SK-N-MC (cell line): ENCODE measurements around the gene ADD3.

ENCODE experiments used
- DNase-seq: peaks from one replicate; pipeline ENCODE4 v3.0.0-alpha.2; 2011; ENCODE audit warnings: low read depth, low spot score
- H3K27ac ChIP-seq: fragments of 200-600 bp; sonication (generic); 2 replicates; pipeline ENCODE4 v1.5.1; 2016; ENCODE audit warnings: mixed run types
- H3K36me3 ChIP-seq: fragments of 200-600 bp; sonication (generic); 2 replicates; pipeline ENCODE4 v1.6.1; 2017; ENCODE audit warnings: antibody characterized with exemption, low read length, mixed read lengths; ENCODE audit not compliant: insufficient read depth
- H3K4me3 ChIP-seq: fragments of 200-600 bp; sonication (generic); 2 replicates; pipeline ENCODE4 v1.5.1; 2016
- H3K9ac ChIP-seq: fragments of 200-600 bp; sonication (generic); 2 replicates; pipeline ENCODE4 v1.8.0; 2017; ENCODE audit warnings: mixed run types, mixed read lengths; ENCODE audit not compliant: insufficient read length
- H3K9me3 ChIP-seq: fragments of 200-600 bp; sonication (generic); 2 replicates; pipeline ENCODE4 v1.6.1; 2017; ENCODE audit warnings: low read depth, mild to moderate bottlenecking, antibody characterized with exemption, low read length, moderate library complexity, mixed read lengths
- EZH2 ChIP-seq: fragments of 200-600 bp; sonication (generic); IDR thresholded peaks from one replicate; pipeline ENCODE4 v1.6.1; 2017; ENCODE audit warnings: antibody characterized with exemption
- FOXP2 ChIP-seq: optimal IDR thresholded peaks from 2 replicates; pipeline ENCODE3; 2011; ENCODE audit warnings: mild to moderate bottlenecking, moderate library complexity; ENCODE audit not compliant: insufficient read depth; ENCODE audit errors: extremely low read length, control extremely low read depth
- POLR2AphosphoS5 ChIP-seq: IDR thresholded peaks from 2 replicates; pipeline ENCODE4 v1.6.1; 2012; ENCODE audit warnings: mild to moderate bottlenecking, low read depth, low read length, borderline replicate concordance

Gene ADD3

GRCh38 chr10:110083884-110084283 lies 76.1 kb downstream of the ADD3 start:
- H3K4me3 ChIP-seq = peak overlapping the region; percentile 53
- no peaks in the 10 kb centered on the region for H3K36me3 ChIP-seq
- peak overlapping the region; percentile 98 for H3K27ac ChIP-seq
- peak; percentile 48 for DNase-seq
- TF ChIP-seq EZH2 = no peak
- TF ChIP-seq POLR2AphosphoS5 = no peak
- no peak for TF ChIP-seq FOXP2
- no peaks in the 10 kb centered on the region for H3K9me3 ChIP-seq
- peak overlapping the region; percentile 41 for H3K9ac ChIP-seq

DNA sequence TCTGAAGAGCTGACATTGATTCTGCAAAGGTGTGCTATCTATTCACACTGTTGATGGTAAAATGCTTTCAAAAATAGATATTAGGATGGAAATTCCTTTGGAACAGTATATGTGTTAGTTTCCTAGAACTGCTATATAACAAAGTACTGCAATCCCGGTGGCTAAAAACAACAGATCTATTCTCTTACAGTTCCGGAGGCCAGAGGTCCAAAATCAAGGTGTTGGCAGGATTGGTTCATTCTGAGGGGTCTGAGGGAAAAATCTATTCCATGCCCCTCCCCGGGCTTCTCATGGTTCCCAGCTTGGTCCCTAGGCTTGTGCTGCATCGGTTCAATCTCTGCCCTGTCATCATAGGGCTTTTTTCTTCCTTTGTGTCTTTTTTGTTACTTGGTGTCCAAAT lies 79.9 kb downstream of the ADD3 start:
- Histone ChIP-seq H3K9me3 (no peaks in the 10 kb centered on the region), H3K27ac (no peak overlapping the region), H3K4me3 (no peak overlapping the region), H3K9ac (no peak overlapping the region), H3K36me3 (no peaks in the 10 kb centered on the region)
- DNase-seq = no peak
- TF ChIP-seq EZH2 (no peak), FOXP2 (no peak), POLR2AphosphoS5 (no peak)

- no peak overlapping the region for H3K4me3 ChIP-seq
- no peaks in the 10 kb centered on the region for H3K9me3 ChIP-seq
- DNase-seq = no peak
- H3K36me3 ChIP-seq = no peaks in the 10 kb centered on the region
- no peak overlapping the region for H3K27ac ChIP-seq
- H3K9ac ChIP-seq = no peak overlapping the region
- TF ChIP-seq FOXP2 (no peak), EZH2 (no peak), POLR2AphosphoS5 (no peak)
Observed at GRCh38 chr10:110088367-110089104, 80.8 kb downstream of the ADD3 start.

DNA sequence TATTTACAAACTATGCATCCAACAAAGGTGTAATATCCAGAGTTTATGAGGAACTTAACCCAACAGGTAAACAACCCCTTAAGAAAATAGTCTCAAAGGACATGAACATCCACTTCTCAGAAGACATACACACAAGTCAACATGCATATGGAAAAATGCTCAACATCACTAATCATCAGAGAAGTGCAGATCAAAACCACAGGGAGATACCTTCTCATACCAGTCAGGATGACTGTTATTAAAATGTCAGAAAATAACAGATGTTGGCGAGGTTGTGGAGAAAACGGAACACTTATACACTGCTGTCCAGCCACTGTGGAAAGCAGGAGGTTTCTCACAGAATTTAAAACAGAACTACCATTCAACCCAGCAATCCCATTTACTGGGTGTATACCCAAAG lies 84.0 kb downstream of the ADD3 start:
- TF ChIP-seq POLR2AphosphoS5 (no peak), EZH2 (no peak), FOXP2 (no peak)
- no peak overlapping the region for H3K9ac ChIP-seq
- H3K27ac ChIP-seq = no peak overlapping the region
- H3K9me3 ChIP-seq = no peaks in the 10 kb centered on the region
- DNase-seq = no peak
- no peak overlapping the region for H3K4me3 ChIP-seq
- H3K36me3 ChIP-seq = no peaks in the 10 kb centered on the region

DNA sequence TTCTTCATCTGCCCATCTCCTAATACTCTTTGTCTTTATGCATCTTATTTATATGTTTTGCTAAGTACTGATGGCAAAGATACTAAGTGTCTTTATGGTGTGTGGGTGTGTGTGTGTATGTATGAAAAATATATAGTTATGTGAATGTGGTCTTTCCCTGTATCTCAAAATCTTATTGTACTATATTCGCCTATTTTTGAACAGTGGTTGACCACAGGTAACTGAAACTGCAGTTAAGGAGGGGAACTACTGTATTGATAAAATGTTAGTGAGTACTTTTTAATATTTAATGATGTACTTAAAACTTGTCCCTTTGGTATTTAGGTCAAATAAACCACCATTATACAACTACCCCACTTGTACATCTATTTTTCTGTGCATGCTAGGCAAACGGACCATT lies 85.9 kb downstream of the ADD3 start:
- TF ChIP-seq EZH2 (no peak), FOXP2 (no peak), POLR2AphosphoS5 (no peak)
- DNase-seq = no peak

GRCh38 chr10:110094786-110095185 lies 87.0 kb downstream of the ADD3 start:
- Histone ChIP-seq H3K36me3 (no peaks in the 10 kb centered on the region), H3K9me3 (no peaks in the 10 kb centered on the region), H3K27ac (no peak overlapping the region), H3K9ac (no peak overlapping the region), H3K4me3 (no peak overlapping the region)
- no peak for DNase-seq
- TF ChIP-seq EZH2 = no peak
- no peak for TF ChIP-seq FOXP2
- TF ChIP-seq POLR2AphosphoS5 = no peak

More for the DNA sequence above, 85.9 kb downstream of the ADD3 start:
- Histone ChIP-seq H3K36me3 (no peaks in the 10 kb centered on the region), H3K4me3 (no peak overlapping the region), H3K27ac (no peak overlapping the region), H3K9ac (no peak overlapping the region), H3K9me3 (no peaks in the 10 kb centered on the region)

GRCh38 chr10:110101464-110102144 lies 93.8 kb downstream of the ADD3 start:
- Histone ChIP-seq H3K9ac (no peak overlapping the region), H3K9me3 (no peaks in the 10 kb centered on the region), H3K4me3 (no peak overlapping the region), H3K27ac (no peak overlapping the region), H3K36me3 (peaks cover 4% of the 10 kb centered on the region; the same call in 1 of the 2 replicates)
- DNase-seq = no peak
- TF ChIP-seq EZH2 (no peak), POLR2AphosphoS5 (no peak), FOXP2 (no peak)

DNA sequence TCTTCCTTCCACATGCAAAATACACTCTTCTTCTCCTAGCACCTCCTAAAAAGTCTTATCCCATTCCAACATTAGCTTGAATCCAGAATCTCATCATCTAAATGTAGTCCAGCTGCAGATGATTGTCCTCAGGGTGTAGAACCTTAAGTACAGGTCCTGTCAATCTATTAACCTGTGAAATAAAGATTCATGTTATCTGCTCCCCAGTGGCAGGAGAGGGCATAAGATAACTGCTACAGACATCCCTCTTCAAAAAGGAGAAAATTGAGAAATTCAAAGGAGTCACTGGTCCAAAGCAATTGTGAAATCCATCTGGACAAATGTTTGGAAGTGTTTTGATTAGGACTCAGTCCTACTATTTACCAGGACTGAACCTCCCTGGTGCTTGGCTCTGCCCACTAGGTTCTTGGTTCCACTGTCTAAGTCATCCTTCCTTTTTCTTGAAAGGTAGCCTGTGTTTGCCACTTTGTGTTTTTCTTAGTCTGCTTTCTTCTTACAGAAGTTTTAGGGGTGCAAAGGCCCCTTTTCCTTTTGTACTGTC lies 96.2 kb downstream of the ADD3 start:
- DNase-seq = no peak
- Histone ChIP-seq H3K27ac (no peak overlapping the region), H3K4me3 (no peak overlapping the region), H3K36me3 (peaks cover 4% of the 10 kb centered on the region; the same call in 1 of the 2 replicates), H3K9me3 (no peaks in the 10 kb centered on the region), H3K9ac (no peak overlapping the region)
- TF ChIP-seq FOXP2 = no peak
- TF ChIP-seq POLR2AphosphoS5 = no peak
- no peak for TF ChIP-seq EZH2
